ENCODE data around the gene RAD51B.

- TF ChIP-seq POLR2A (IDR thresholded peaks at IDR 0.05): no peak
- TF ChIP-seq, protein P1, sequence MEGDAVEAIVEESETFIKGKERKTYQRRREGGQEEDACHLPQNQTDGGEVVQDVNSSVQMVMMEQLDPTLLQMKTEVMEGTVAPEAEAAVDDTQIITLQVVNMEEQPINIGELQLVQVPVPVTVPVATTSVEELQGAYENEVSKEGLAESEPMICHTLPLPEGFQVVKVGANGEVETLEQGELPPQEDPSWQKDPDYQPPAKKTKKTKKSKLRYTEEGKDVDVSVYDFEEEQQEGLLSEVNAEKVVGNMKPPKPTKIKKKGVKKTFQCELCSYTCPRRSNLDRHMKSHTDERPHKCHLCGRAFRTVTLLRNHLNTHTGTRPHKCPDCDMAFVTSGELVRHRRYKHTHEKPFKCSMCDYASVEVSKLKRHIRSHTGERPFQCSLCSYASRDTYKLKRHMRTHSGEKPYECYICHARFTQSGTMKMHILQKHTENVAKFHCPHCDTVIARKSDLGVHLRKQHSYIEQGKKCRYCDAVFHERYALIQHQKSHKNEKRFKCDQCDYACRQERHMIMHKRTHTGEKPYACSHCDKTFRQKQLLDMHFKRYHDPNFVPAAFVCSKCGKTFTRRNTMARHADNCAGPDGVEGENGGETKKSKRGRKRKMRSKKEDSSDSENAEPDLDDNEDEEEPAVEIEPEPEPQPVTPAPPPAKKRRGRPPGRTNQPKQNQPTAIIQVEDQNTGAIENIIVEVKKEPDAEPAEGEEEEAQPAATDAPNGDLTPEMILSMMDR (IDR thresholded peaks at IDR 0.05): no peak
Observed at GRCh38 chr14:68590201-68590522, 770.6 kb downstream of the RAD51B start.
